GM21360 (cell line): ENCODE measurements around the gene RAPGEF4.

Source experiments
- ATAC-seq: cut with Tn5 transposase; IDR thresholded peaks from one replicate; pipeline ENCODE4 v1.9.1; 2021; ENCODE audit warnings: mild to moderate bottlenecking, moderate library complexity; ENCODE audit not compliant: unreplicated experiment

RAPGEF4 gene

DNA sequence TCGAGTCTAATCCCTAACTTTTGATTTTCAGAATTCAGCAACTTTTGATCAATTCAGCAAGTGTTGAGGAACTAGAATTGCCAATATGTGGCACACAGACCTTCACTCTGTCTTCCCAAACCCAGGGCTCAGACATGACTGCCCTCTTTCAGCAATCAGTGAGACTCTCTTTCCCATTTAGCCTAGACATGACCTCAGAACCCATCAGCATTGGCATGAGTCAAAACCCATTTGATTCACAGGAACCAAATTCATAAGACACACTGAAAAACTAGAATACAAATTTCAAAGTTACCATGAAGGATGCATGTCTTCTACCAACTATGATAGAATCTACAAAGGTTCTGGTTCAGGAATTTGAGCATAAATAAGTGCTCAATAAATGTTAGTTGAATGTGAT lies 226.4 kb downstream of the RAPGEF4 start:
- no peak for ATAC-seq

DNA sequence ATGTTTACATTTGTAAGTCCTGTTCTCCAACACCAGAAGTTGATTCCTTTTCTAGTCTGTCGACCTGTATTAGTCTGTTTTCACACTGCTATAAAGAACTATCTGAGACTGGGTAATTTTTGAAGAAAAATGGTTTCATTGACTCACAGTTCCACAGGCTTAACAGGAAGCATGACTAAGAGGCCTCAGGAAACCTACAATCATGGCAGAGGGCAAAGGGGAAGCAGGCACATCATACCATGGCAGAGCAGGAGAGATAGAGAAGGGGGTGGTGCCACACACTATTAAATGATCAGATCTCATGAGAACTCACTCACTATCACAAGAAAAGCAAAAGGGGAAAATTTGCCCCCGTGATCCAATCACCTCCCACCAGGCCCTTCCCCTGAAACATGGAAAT lies 227.2 kb downstream of the RAPGEF4 start:
- ATAC-seq, result no peak

DNA sequence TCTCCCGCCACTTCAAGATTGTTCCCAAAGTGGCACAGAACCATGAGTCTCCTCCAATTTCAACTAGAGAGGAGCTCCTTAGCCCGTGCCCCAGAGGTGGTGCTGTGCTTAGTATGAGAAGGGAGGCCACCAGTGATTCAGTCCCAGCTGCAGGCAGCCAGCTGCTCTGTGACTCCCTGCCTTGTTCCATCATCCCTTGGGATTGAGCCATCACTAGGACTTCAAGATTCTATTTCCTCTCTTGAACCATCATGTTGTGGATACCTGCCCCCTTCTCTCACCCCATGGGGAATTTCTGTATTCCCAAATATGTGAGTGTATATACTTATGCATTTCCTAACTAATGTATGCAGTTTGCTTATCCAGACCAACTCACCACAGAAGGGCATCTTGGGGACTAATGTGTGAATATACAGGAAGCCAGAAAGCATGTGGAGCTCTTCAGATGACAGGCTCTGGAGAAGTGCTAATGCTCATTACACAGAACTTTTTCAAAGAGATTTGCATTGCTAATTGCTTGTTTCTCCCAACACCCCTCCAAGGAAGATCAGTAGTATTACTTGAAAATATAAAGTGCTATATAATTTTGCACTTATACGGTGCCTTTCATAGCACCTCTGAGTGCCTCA lies 229.0 kb downstream of the RAPGEF4 start:
- ATAC-seq, result no peak

DNA sequence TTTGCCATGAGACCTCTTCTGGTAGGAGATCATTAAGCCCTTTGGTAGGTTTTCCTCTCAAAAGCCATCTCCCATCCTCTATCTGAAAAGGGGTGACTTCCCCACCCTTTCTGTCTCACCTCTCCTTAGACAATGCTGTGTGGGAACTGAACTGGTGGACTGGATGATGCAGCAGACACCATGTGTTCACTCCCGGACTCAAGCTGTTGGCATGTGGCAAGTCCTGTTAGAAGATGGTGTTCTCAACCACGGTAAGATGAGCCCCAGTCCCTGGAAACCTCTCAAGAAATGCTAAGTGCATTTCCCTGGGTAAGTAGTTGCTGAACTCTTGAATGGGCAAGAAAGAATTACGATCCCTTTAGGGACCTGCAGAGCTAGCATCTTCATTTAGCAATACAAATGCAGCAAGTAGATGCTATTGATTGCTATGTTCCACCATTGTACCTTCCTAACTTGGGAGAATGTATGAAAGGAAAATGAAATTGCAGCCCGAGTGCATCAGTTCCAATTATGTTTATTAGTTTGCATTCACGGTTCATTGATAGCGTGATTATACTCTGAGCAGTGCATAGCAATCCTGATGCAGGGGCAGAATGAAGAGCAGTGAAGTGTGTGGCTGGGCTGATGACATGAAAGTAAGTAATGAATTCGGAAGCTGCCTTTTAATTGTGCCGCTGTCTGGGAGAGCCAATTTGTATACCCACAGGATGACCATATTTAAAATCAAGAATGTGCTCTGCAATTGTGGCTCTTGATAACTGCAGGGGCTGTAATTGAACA lies 230.0 kb downstream of the RAPGEF4 start:
- ATAC-seq, result no peak

DNA sequence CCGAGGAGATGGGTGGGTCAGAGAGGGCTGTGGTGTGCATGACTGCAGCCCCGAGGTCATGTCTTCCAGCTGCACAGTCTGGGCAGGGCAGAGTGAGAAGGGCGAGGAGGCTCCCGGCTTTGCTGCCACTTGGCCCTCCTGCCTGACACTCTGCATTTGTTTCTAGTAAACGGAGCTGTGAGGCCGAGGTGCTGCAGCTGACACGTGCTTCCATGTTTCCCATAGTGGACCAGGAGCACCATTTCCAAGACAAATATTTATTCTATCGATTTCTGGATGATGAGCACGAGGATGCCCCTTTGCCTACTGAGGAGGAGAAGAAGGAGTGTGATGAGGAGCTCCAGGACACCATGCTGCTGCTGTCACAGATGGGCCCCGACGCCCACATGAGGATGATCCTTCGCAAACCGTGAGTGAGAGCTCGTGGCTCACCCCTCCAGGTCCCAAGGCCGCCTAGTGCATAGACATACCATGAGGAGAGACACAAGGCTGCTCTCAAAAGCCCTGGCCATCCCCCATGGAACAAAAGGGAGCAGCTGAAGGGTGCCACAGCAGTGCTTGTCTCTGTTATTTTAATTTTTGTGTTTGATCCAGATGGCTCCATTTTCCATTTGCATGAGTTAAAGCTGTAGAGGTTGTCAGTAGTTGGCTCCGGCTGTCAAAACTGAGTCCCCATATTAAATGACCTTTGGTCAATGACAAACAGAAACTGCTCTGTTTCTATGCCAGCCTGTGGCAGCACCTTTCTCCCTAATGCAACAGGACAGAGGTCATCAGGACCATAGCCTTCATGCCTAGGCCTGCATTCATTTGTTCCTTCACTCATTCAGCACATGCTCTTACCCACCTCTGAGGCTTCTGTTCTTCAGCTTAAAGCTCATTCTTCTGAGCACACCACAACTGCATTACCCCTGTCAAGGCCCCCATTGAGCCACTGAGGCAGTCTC lies 231.7 kb downstream of the RAPGEF4 start:
- ATAC-seq, result no peak

DNA sequence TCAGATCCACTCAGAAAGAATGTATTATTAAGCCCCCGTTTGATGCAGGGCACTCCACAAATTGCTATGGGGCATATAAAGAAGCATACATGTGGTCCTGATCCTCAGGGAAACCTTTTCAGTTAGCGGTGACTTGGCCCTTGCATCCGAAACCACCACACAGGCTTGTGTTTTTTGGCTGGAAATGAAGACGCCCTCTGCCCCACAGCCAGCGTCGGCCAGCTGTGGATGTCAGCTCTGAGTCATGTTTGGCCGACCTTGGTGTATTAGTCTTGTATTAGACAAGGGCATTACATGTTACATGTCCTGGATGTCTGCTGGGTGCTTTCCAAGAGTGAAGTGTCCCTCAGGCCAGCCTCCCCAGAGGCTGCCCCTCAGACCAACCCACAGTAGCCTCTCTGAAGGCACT lies 232.4 kb downstream of the RAPGEF4 start:
- no peak for ATAC-seq

DNA sequence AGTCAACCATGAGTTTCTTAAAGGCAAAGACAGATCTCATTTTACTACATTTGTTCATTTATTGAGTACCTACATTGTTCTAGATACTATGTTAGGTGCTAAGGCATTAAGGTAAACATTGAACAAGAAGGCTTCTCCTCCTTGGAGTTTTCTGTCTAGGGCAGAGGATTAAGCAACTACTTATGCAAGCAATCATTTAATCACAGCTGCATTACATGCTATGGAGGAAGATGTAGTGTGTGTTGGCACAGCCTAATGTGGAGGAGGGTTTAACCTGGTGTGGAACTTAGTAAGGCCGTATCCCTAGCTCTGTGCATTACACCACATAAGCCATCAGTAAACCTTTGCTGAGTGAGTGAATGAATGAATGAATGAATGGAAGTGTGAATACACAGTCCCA lies 233.5 kb downstream of the RAPGEF4 start:
- no peak for ATAC-seq

DNA sequence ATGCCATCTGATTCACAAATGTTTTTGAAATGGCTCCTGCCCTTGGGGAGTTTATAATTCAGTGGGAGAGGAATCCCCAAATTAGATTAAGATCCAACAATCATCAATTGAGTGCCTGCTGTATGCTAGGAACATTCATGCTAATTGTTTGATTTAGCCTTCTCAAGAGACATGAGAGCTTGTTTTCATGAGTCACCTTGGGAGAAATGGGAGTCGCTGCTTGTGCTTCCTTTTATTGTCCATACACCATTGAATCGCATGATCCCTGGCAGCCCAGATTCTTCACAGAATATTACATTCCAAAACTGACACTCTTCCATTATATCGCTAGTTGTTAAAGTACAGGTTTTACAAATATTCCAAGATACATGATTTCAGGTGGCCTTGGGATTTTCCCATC lies 234.0 kb downstream of the RAPGEF4 start:
- ATAC-seq, result no peak

DNA sequence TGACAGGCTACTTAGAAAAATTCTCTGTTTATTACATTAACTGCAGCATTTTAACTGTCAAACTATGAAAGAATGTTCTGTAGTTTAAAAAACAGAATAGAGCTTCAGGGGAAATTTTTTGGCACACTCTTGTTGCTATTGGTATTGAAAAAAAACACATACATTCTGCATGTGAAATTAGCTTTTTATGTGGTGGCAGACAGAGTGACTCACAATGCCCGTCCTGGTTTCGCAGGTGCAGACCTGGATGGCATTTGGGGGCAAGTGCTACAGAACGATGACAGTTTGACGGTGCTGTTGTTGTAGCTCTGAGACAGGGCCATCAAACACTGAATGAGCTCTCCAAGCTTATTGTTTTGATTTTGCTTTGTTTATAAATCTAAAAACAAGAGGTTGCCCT lies 235.0 kb downstream of the RAPGEF4 start:
- no peak for ATAC-seq

DNA sequence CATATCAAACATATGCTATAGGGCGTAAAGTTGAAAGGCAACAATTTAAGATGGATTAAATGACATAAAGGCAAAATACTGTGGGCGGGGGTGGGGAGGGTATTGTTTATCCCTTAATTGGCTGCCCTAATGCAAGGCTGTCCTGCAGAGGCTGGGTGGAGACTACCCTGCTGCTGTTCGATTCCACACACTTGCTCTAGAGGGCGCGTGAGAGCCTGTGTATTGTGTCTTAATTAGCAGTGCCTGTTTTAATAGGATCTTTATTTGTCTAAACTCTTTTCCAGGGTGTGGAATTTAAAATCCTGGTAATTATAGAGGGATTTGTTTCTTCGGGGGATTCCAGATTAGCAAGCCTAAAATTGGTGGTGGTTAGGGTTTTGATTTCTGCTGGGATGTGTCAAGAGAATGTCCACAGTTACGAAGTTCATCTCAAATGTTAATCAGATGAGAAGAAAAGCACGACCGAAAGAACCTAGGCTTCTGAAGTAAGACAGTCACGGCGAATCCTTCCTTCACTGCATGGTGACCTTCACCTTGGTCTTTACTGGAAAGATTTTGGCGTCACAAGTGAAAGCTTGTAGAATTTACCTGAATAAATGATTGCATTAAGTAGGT lies 236.5 kb downstream of the RAPGEF4 start:
- ATAC-seq, result no peak

DNA sequence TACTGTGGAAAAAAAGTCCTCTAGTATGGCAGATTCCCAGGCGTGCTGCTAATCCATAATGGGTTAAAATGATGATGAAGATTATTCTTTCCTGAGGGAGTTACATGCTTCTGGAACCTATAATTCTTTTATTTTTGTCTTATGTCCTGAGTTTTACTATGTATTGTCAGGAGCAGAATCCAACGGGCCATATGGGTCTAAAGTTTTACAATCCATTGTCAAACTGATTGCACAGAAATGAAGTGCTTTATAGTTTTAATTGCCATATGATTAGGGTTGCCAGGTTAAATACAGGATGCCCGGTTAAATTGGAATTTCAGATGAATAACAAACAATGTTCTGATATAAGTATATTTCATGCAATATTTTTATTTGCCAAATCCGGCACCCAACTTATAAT lies 239.1 kb downstream of the RAPGEF4 start:
- no peak for ATAC-seq

DNA sequence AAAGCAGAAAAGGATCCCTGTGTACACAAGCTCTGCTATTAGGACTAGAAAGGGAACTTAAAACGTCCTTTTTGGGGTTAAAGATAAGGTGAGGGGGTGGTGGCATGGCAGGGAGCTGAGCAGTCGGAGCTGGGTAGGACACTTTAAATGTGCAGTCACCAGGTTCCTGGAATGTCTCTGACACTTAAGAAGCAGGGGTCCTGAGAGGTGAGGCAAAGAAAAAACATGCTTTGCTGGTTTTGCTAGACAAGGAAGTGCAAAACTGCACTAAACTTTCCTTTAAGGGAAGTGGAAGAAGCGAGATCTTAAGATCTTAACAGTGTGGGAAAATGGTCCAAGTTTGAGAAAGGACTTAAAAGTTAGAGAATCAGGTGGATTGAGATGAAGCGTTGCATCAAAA lies 240.5 kb downstream of the RAPGEF4 start:
- ATAC-seq, result no peak

DNA sequence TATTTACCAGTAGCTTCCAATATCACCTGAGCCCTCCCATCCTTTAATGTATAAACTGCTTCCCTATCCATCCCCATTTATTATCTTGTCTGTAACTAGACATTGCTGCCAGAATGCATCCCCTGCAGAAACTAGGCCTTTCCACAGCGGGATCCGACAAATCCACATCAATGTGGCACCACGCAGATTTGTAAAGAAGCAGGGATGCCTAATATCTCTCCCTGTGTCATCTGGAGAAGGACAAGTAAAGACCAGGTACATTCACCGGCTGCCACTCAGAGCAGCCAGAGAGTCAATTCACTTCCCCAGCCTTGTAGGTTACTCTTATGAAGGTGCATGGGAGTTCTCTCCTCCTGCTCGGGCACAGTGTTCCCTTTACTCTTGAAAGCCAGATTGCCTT lies 241.2 kb downstream of the RAPGEF4 start:
- ATAC-seq, result no peak

DNA sequence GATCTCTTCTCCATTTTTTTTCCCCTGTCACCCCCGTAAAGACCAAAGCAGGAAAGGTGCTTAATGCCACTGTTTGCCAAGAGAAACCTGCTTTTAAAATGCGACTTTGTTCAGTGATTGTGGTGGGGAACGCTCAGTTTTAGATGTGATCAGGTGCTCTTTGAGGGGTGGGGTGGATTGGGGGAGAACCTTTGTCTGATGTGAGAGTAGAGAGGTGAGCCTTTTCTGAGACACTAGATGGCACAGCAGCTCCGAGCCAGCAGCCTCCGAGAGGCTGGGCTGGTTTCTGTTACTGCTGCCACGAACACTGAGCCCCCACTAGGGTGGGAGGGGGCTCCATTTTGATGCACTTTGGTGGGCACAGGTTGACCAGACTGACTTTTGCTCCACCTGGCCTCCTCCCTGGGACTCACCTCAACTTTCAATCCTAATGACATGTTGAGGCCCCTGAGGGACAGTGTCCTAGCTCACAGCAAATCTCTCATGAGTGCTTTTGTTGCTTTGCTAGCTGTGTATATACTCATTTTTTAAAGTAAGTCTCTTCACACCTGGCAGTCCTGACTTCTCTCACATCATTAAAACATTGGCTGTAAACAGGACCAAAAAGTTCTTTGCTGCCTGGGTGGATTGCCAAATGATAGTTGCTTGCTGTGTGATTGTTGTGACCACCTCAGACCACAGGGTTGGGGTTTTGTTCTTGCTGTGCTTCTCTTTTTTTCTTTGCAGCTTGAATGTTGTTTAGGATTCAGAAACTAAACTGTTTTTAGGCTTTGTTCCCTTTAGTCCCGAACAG lies 241.8 kb downstream of the RAPGEF4 start:
- no peak for ATAC-seq

DNA sequence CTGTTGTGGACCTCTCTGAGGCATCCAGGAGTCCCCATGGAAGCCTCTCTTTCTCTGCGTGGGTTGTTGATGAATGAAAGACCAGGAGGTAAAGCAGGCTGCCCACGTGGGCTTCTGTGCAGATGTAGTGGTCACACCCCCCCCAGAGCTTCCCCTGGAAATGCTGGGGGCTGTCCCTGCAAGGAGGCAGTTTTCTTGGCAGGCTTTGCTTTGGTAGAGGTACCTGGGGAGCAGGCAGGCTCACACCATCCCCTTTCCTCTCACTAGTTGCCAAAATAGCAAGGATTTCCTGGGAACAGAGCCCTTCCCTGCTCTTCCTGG lies 242.4 kb downstream of the RAPGEF4 start:
- ATAC-seq, result no peak

DNA sequence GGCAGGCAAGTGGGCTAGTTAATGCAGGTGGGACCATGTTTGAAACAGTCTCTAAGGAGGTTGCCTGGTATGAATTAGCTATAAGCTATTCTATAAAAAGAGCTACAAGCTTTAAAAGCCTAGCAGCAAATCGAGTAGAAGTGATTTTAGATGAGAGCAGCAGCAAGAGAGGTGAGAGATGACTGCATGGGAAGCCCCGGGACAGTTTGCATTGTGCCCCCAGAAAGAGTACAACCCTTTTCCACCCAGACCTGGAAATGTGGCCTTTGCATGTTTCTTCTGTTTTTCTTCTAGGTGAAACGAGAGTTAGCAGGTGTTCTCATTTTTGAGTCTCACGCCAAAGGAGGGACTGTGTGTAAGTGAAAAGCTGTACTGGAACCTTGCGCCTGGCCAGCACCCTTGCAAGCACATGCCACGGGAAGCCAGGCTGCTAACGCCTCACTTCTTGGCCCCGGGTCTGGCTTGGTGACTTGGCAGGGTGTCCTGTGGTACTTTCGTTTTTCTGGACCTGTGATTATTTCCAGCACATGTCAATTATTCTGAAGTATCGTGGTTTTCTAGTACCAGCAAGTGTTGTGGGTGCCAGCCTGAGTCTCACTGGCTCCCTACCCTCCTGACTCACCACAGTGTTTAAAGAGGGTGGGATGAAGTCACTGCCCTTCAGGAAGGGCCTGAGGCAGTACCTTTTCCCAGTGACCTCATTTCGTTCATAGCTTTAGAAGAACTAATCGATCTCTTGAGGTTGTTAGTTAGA lies 249.7 kb downstream of the RAPGEF4 start:
- ATAC-seq, result no peak

DNA sequence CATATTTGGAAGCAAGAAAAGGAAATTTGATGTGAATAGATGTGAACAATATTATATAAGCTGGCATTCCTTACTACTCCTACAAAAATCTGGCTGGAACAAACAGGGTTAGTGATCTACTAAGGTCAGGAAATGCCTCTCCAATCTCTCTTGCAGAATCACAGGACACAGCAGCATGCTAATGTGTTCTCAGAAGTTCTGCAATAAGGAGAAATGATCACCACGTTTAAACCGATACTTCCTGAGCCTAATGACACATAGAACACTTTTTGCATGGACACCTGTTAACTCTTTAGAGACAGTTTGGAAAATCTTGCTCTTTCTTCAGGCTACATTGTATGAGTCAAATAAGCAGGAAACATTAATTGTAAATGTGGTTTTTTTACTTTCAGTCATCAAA lies 250.4 kb downstream of the RAPGEF4 start:
- no peak for ATAC-seq

DNA sequence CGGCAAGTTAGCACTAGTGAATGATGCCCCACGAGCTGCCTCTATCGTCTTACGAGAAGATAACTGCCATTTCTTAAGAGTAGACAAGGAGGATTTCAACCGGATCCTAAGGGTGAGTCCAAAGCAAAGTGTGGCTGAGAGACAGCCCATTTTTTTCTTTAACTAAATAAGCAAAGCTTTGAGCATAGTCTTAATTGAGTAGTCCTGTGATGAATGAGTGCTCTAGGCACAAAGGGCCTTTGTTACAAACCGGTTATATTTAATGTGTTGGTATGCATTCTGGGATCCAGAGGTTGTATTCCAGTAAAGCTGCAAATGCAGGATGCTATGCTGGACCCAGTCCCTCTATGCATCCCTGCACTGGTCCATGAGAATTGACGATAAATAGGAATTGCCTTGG lies 253.1 kb downstream of the RAPGEF4 start:
- ATAC-seq, result no peak

DNA sequence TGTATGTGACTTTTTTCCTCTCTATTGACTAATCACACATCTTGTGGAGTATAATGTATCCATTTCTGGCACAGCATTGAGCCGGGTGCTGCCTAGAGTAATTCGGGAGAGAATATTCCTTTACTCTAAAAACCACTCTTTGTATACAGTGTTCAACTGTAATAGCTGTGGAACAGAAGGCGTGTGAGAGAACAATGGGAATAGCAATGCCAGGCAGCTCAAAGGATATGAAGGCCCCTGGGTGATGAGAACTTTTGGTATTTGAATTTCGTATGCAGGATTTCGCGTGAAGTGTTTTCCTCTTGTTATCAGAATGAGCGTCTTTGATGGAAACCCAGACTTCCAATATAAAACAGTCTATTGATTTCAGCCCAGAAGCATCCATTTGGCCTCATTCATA lies 255.4 kb downstream of the RAPGEF4 start:
- ATAC-seq, result no peak

DNA sequence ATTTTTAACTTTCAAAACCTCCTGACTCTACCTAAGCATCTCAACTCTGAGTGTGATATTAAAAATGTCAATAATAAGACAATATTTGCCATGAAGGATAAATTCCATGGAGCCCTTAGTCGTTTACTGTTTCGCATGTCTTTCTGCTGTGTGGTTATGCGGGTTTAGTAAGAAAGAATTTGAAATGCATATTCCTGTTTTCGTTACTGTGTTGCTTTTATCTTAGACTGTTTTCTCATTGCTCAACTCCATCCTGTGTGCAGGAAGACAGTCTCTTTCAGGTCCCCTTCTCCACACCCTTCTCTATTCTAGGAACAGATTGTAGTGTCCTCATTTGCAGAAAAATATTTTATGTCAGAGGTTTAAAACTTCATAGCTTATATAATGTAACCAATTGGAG lies 257.5 kb downstream of the RAPGEF4 start:
- no peak for ATAC-seq
